GM21528 (cell line): Measurements from ENCODE around the gene TRPM2.

Source experiments
- ATAC-seq: cut with Tn5 transposase; IDR thresholded peaks from one replicate; pipeline ENCODE4 v1.9.1; 2021; ENCODE audit warnings: mild to moderate bottlenecking, moderate library complexity; ENCODE audit not compliant: unreplicated experiment, low FRiP score

Gene TRPM2

DNA sequence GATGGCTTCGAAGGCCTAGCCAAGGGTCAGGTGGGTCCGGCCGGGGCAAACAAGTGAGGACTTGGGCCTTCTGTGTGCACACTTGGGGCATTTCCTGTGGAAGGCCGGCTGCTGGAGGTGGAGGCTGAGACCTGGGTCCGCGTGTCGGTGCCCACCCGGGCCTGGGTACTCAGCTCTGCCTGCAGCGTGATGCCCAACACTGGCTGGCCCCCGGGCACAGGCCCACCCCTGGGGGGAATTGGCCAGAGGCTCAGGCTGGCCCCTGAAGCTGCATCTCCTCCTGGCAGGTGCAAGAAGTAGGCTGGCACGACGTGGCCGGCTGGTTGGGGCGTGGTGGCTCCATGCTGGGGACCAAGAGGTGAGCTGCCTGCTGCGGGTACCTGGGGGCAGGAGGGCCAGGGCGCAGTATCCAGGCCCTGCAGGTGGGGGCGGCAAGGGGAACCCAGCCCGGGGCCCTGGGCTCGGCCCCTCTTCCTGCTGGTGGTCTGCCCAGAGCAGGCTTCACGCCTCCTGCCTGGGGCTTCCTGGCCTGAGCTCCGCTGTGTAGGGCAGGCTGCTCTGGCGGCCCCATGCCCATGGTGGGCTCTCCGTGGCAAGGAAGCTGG is 31.5 kb upstream of the TRPM2 start:
- ATAC-seq: no peak

DNA sequence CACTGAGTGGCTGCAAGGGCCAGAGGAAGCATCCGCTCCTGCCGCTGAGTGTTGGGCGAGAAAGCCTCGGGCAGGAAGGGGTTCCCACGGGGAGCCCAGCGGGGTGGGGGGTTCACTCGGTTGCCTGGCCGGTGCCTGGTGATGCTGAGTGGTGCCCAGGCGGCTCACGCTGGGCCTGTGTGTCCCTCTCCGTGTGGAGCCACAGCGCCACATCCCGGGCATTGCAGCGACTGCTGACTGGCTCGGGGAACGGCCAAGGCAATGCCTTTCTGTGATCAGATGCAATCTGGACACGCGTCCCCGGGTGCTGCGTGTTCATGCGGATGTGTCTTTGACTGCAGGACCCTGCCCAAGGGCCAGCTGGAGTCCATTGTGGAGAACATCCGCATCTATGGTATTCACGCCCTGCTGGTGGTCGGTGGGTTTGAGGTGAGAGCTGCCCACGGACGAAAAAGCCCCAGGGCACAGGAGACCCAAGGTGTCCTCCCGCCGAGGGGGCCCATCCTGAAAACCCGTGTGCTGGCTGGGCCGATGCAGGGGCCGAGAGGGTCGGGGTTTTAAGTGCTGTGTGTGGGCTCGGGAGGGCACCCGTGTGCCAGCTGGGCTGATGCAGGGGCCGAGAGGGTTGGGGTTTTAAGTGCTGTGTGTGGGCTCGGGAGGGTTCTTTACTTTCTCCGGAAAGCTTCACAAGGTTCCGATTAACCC is 30.6 kb upstream of the TRPM2 start:
- ATAC-seq: no peak

DNA sequence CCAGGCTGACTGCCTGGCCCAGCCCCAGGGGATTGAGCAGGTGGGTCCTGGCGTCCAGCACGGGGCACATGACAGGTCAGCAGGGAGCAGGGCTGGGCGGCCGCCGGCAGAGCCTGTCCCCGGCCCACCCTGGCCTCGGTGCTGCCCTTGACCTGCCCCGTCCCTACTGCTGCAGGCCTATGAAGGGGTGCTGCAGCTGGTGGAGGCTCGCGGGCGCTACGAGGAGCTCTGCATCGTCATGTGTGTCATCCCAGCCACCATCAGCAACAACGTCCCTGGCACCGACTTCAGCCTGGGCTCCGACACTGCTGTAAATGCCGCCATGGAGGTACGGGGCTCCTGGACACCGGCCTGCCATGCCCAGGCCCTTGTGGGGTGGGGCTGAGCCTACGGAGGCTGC is 29.8 kb upstream of the TRPM2 start:
- no peak for ATAC-seq

DNA sequence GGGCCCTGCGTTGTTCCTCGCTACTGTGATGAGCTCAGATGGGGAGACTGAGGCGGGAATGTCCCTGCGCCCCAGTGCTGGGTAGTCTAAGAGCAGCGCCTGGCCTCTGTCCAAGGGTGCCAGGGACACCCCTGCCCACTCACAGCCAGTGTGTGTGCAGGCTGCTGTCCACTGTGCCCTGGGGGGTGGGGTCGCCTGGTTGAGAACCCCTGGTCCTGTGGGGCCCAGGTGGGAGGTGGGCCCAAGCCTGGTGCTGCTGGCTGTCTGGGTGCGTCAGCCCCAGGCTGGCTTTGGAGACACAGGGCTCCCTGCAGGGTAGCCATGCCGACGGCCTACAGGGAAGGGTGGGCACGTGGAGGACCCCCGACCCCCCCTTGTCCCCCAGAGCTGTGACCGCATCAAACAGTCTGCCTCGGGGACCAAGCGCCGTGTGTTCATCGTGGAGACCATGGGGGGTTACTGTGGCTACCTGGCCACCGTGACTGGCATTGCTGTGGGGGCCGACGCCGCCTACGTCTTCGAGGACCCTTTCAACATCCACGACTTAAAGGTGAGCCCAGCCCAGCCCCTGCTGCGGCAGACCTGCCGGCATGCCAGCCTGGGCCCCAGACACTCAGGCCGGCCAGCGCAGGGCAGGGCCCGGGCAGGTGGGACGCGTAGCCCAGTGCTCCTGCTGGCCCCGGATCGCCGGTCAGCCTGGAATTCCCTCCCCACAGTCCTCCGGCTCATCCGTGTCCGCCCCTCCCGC is 29.1 kb upstream of the TRPM2 start:
- no peak for ATAC-seq

DNA sequence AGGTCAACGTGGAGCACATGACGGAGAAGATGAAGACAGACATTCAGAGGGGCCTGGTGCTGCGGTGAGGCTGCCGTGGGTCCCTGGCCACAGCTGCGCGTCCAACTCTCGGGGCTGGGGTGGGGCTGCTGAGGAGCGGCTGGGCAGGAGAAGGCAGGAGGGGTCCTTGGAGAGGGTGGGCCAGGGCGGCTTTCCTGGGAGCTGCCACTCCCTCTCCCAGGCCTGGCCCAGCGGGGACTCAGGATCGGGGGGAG is 28.6 kb upstream of the TRPM2 start:
- ATAC-seq: no peak

DNA sequence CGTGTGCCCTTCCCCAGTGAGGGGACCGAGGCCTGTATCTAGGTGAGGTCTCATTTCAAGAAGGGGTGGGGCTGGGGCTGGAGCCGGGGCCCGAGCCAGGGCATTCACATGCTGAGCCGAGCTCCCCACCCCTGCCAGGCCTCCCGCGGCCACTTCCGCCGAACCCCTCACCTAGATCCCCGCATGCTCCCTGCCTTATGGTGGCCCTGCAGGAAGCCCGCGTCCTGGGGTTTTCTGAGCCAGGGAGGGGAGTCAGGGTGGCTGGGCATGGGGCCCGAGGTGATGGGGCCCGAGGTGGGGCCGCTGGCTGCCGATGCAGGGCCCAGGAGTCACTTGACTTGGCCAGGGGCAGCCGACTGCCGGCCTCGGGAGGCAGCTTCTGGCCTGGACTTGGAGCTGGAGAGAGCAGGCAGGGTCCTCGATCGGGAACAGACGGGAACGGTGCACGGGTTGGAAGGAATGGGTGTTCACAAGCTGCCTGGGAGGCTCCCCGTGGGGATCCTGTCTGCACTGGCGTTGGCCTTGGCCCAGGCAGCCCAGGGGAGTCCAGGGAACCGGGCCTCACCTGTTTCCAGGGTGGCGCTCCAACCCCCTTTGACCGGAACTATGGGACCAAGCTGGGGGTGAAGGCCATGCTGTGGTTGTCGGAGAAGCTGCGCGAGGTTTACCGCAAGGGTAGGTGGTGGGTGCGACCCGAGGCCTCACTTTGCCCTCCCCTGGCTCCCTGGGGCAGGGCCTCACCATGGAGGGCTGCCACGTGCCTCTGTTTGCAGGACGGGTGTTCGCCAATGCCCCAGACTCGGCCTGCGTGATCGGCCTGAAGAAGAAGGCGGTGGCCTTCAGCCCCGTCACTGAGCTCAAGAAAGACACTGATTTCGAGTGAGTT is 27.8 kb upstream of the TRPM2 start:
- ATAC-seq: no peak

DNA sequence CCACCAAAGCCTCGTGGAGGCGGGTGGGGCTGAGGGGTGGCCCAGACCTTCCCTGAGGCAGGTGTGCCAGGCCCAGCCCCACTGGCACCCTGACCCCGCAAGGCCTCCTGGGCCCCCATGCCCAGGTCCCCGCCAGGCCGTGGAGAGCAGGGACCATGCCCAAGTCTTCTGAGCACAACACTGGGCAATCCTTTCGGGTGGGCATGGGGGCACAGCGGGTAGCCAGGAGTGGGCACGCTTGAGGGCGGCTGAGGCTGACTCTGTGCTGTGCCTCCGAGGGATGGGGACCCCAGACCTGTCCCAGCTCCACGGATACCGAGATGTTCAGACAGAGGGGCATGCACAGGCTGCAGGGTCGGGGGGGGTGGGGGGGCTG is 27.2 kb upstream of the TRPM2 start:
- no peak for ATAC-seq

DNA sequence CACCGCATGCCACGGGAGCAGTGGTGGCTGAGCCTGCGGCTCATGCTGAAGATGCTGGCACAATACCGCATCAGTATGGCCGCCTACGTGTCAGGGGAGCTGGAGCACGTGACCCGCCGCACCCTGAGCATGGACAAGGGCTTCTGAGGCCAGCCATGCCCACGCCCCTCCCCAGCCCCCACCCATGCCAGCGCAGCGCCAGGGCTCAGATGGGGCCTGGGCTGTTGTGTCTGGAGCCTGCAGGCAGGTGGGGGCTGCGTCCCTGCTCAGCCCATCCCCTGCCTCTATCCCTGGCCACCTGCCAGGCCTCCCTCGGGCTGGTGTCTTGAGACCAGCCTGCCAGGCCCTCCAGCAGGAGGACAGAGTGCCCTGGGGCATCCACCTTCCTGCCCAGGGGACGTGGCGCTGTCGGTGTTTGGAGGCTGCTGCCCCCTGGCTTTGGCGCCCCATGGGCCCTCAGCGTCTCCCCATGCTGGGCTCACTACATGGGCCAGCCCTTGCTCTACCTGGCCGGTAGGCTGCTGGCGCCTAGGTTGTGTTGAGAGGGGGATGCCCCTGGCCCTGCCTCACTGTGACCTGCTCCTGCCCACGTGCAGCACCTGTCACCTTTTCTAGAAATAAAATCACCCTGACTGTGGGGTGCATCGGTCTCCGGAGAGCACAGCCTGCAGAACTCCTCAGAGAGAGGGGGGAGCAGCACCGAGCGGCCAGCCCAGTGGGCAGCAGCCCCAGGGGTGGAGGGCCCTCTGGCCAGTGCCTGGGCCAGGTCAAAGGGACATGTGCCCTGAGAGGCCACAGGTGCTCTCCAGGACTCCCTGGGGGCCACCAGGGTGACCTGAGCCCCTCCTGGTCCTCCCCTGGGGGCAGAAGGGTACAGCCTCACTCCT is 26.5 kb upstream of the TRPM2 start:
- no peak for ATAC-seq

DNA sequence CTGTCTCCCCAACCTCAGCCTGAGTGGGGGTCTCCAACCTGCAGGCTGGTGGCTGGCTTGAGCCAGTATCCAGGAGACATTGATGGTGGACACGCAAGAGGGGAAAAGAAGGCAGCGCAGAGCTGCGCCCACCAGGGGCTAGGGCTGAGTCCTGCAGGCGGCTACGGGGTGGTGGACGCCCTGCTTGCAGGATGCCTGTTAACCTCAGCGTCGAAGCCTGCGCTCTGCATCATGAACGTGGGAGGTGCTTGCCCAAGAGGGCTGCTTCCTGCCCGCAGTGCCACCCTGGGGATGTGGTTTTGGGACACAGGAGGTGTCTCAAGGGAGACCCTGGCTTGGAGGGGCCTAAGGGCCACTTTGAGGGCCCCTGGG is 25.8 kb upstream of the TRPM2 start:
- no peak for ATAC-seq

DNA sequence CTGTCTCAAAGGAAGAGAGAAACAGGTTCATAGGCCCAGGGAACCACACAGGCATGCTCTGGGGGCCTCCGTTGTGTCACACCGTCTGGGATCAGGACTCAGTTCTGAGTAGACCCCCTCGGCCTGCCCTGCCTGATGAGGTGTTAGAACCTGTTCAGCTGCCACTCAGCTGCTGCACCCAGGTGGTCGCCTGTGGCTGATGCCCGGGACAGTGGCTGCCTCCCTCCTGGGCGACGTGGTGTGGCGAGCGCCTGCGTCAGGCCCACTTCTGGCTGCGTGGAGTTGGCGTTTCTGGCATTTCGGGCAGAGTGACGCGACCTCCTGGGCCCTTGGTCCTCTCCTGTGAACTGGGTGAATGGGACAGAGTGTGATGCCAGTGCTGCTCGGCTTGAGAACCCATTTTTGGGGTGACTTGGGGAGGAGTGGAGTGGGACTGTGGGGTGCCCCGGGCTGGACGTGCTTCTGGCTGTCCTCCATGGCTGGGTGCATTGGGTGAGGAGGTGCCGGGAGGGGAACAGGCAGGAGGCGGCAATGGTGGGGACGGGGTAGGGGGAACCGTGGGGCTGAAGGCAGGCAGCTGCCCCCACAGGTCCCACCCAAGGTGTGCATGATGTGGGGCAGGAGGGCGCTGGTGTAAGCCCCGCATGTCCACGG is 25.1 kb upstream of the TRPM2 start:
- no peak for ATAC-seq

DNA sequence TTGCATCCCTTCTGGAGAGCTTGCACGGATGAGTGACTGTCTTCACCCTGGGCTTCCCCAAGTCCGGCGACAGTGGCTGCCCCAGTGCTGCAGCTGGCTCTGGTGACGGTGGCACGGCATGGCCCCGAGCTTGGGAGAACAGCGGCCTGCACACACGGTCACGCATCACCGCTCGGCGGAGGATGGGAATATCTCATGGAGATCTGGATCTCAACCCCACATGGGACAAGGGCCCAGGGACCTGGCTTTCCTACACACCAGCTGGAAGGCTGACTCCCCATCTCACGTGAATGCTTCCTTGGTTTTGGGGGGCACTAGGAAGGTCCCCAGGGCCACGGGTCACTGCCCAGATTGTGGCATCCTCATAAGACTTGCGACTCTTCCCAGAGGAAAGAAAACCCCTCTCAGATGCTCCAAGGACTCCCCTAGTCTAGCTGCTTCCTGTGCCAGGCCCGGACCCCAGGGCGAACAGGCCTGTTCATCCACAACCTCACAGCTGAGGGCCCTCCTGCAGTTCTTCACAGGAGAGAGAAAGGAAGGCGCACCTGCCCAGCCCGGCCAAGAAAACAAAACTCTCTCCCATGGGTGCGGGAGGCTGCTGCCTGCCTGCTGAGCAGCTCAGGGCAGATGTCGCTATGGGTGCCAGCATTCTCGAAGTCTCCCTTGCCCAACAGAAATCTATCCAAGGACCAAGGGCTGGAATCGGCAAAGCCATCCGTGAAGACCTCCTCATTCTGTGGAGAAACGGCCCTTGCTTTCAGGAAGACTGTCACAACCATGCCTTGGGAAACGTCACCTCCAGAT is 24.1 kb upstream of the TRPM2 start:
- no peak for ATAC-seq

DNA sequence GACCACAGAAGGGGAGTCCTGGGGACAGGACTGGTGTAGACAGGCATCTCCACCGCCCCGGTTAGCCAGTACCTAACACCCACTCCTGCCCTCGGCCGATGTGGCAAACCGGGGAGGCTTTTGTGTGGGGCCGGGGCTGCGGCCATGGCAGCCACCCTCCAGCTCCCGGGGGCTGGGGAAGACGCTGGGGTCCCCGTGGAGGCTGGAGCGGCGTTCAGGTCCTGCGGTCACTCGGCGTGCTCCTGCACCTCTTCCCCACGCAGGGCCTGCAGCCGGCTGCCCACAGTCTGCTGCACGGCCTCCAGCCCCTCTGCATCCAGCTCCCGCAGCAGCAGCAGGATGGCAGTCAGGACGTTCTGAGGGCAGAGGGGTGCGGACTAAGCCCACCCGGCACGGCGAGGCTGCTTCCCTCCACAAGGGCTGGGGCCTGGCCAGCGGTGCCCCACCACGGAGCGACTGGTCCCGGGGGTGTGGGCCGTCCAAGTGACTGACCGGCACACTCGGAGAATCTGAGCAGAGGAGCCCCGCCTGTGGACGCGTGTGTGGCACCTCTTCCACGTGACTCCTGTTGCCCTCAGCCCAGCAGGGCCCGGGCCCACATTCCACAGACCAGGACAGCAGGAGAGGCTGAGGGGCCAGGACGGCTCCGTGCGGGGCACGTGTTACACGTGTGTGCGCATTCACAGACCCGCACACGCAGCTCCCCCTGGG is 23.3 kb upstream of the TRPM2 start:
- ATAC-seq: no peak

DNA sequence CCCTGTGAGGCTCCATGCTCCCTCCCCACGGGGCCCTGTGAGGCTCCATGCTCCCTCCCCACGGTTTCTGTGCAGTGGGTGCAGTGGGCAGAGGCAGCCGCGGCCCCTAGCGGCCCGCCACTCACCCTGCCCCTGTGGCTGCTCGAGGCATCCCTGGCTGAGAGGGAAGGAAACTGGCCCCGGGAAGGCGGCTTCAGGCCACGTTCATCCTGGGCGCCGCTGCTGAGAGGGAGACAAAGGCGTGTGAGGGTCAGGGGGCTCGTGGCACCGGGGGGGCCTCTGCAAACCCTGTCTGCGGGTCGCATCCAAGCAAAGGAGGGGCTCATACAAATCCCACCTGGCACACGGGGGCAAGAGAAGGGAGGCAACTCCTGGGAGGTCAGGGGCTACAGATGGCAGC is 22.7 kb upstream of the TRPM2 start:
- no peak for ATAC-seq

DNA sequence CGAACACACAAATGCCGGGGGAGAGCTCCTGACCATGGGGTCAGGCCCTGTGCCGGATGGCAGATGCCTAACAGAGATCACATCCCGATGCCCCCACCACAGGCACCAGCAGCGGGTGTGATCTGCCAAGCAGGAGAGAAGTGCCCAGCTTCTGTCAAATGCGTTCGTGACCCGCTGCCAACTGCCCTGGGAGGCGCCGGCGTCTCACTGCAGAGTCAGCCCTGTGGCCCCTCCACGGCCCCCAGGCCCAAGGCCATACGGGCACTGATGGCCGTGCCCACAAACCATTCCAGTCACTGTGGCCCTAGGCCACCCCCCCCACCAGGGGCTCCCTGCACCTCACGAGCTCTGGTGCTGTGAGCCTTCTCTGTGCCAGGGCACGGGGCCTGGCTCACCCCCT is 22.2 kb upstream of the TRPM2 start:
- ATAC-seq: no peak

DNA sequence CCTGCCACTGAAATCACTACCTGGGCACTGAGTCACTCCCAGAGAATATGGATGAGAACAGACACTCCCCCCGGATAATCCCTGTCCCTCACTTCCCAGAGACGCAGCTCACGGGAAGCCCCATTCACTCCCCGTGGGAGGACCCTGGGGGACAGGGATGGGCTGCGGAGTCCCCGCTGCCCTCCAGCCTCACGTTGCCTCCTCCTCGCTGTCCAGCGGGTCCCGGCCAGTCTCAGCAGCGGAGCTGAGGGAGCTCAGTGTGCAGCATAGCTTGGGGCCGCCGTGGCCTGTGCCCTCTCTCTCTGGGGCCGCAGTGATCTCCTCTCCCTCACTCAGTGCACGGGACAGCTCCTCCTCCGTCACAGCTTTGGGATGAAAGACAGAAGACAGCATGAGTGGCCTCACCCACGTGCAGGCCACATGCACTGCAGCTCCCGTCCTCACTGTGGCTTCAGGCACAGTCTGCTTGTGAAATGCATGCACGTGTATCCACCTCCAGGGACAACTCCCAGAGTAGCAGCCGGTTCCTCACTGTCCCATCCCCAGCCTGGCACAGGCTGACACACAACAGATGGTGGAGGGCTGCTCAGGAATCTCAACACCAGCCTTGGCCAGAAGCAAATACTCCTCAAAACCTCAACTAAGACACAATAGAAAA is 21.6 kb upstream of the TRPM2 start:
- ATAC-seq: no peak

DNA sequence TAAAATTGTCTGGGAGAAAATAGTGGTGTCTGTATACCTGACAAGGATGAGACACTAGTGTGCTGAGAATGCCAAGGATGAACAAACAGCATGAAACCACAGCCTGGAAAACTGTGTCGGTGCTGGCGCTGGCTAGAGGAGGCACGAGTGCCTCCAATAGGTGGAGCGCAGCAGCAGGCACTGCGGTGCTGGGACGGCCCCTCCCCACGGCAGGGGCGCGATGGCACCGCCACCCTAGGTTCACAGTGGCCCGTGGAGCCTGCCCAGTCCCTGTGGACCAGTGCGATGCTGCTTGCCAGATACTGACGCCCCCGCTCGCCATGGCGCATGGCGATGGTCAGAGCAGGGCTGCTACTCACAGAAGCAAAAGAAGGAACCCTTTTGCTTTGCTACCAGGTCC is 21.0 kb upstream of the TRPM2 start:
- ATAC-seq: no peak

DNA sequence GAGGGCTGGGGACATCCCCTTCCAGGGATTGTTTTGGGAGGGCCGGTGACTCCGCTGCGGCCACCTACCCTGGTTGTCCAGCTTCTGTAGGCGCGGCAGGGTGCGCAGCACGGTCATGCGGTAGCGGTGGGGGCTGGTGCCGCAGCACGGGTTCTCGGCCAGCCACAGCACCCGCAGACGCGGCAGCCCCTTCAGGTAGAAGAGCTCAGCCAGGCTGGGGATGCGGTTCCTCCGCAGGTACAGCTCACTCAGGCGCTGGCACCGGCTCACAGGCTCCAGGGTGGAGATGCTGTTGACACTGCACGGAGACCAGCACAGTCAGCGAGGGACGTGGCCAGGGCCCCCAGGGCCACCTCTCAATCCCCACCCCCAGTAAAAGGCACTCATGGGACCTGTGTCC is 20.5 kb upstream of the TRPM2 start:
- ATAC-seq: no peak
